ENCODE data around the gene CFAP46.

CFAP46 gene

GRCh38 chr10:132817701-132818211 lies 124.6 kb downstream of the CFAP46 start:
- no peaks in the 10 kb centered on the region for H3K27me3 ChIP-seq (ENCODE audit: low read length)
- no peak overlapping the region for H2AFZ ChIP-seq (ENCODE audit: low read depth, low read length, severe bottlenecking)
- H3K4me3 ChIP-seq (ENCODE audit: insufficient read depth, low read length, poor library complexity, severe bottlenecking) = no peak overlapping the region
- TF ChIP-seq EZH2phosphoT487 (conservative IDR thresholded peaks at IDR 0.05; ENCODE audit: low read length) (no peak), CTCF (IDR thresholded peaks at IDR 0.05; ENCODE audit: insufficient read depth, low read length, poor library complexity, severe bottlenecking) (no peak)
- no peaks in the 10 kb centered on the region for H3K9me2 ChIP-seq (replicated peaks; ENCODE audit: insufficient read depth, low read length)
- no peaks in the 10 kb centered on the region for H3K9me3 ChIP-seq (ENCODE audit: insufficient read depth, low read length)
- H3K4me2 ChIP-seq (ENCODE audit: low read depth, low read length, poor library complexity, severe bottlenecking) = no peak overlapping the region
- no peaks in the 10 kb centered on the region for H3K36me3 ChIP-seq (ENCODE audit: low read length)
- no peak overlapping the region for H3K9ac ChIP-seq (ENCODE audit: low read length)
- H3F3A ChIP-seq (ENCODE audit: insufficient read depth) = no peaks in the 10 kb centered on the region
- H3K79me2 ChIP-seq (ENCODE audit: insufficient read depth, low read length) = no peaks in the 10 kb centered on the region
- H4K20me1 ChIP-seq (ENCODE audit: low read depth, low read length) = no peaks in the 10 kb centered on the region
- no peak overlapping the region for H3K27ac ChIP-seq (ENCODE audit: low read depth, low read length)

- Histone ChIP-seq H3K79me2 (ENCODE audit: insufficient read depth, low read length) (no peaks in the 10 kb centered on the region), H4K20me1 (ENCODE audit: low read depth, low read length) (no peaks in the 10 kb centered on the region), H2AFZ (ENCODE audit: low read depth, low read length, severe bottlenecking) (no peak overlapping the region), H3K9me2 (replicated peaks; ENCODE audit: insufficient read depth, low read length) (no peaks in the 10 kb centered on the region), H3K4me2 (ENCODE audit: low read depth, low read length, poor library complexity, severe bottlenecking) (no peak overlapping the region), H3K9me3 (ENCODE audit: insufficient read depth, low read length) (no peaks in the 10 kb centered on the region), H3F3A (ENCODE audit: insufficient read depth) (no peaks in the 10 kb centered on the region), H3K9ac (ENCODE audit: low read length) (no peak overlapping the region), H3K4me3 (ENCODE audit: insufficient read depth, low read length, poor library complexity, severe bottlenecking) (no peak overlapping the region), H3K27ac (ENCODE audit: low read depth, low read length) (no peak overlapping the region), H3K36me3 (ENCODE audit: low read length) (no peaks in the 10 kb centered on the region), H3K27me3 (ENCODE audit: low read length) (no peaks in the 10 kb centered on the region)
- no peak for TF ChIP-seq CTCF (IDR thresholded peaks at IDR 0.05; ENCODE audit: insufficient read depth, low read length, poor library complexity, severe bottlenecking)
- TF ChIP-seq EZH2phosphoT487 (conservative IDR thresholded peaks at IDR 0.05; ENCODE audit: low read length) = no peak
Measured at GRCh38 chr10:132816718-132817117, 125.7 kb downstream of the CFAP46 start.

GRCh38 chr10:132815168-132815857 lies 127.1 kb downstream of the CFAP46 start:
- no peak overlapping the region for H3K4me2 ChIP-seq (ENCODE audit: low read depth, low read length, poor library complexity, severe bottlenecking)

More at GRCh38 chr10:132815168-132815857, 127.1 kb downstream of the CFAP46 start:
- H3K9me2 ChIP-seq (replicated peaks; ENCODE audit: insufficient read depth, low read length) = no peaks in the 10 kb centered on the region
- H3K9ac ChIP-seq (ENCODE audit: low read length) = no peak overlapping the region
- no peak overlapping the region for H3K4me3 ChIP-seq (ENCODE audit: insufficient read depth, low read length, poor library complexity, severe bottlenecking)
- H2AFZ ChIP-seq (ENCODE audit: low read depth, low read length, severe bottlenecking) = no peak overlapping the region
- H3K27me3 ChIP-seq (ENCODE audit: low read length) = no peaks in the 10 kb centered on the region
- H3K9me3 ChIP-seq (ENCODE audit: insufficient read depth, low read length) = no peaks in the 10 kb centered on the region
- no peaks in the 10 kb centered on the region for H4K20me1 ChIP-seq (ENCODE audit: low read depth, low read length)
- H3K36me3 ChIP-seq (ENCODE audit: low read length) = no peaks in the 10 kb centered on the region
- no peaks in the 10 kb centered on the region for H3F3A ChIP-seq (ENCODE audit: insufficient read depth)
- TF ChIP-seq EZH2phosphoT487 (conservative IDR thresholded peaks at IDR 0.05; ENCODE audit: low read length) (no peak), CTCF (IDR thresholded peaks at IDR 0.05; ENCODE audit: insufficient read depth, low read length, poor library complexity, severe bottlenecking) (no peak)
- H3K79me2 ChIP-seq (ENCODE audit: insufficient read depth, low read length) = no peaks in the 10 kb centered on the region
- H3K27ac ChIP-seq (ENCODE audit: low read depth, low read length) = no peak overlapping the region

All from SU-DHL-6 (cell line).